SH-SY5Y (cell line): Measurements from ENCODE around the gene MBP.
A peak's percentile ranks its signal among the peaks of the same experiment; 100 is the strongest.

Experiments
- GATA2 ChIP-seq: IDR thresholded peaks from 2 replicates; pipeline ENCODE4 v1.6.1; 2011; ENCODE audit warnings: mild to moderate bottlenecking, low read depth, low read length
- GATA3 ChIP-seq: IDR thresholded peaks from 2 replicates; pipeline ENCODE4 v1.6.1; 2011; ENCODE audit warnings: low read depth, mild to moderate bottlenecking, low read length, moderate library complexity

MBP gene

GRCh38 chr18:77061281-77061945 lies 71.2 kb downstream of the MBP start:
- TF ChIP-seq GATA2: no peak
- TF ChIP-seq GATA3: no peak

GRCh38 chr18:77060151-77060550 lies 72.4 kb downstream of the MBP start:
- TF ChIP-seq GATA3 (no peak), GATA2 (no peak)

GRCh38 chr18:77059294-77059916 lies 73.2 kb downstream of the MBP start:
- TF ChIP-seq GATA2 (peak; percentile 23; the same call in 1 of the 2 replicates), GATA3 (no peak)

DNA sequence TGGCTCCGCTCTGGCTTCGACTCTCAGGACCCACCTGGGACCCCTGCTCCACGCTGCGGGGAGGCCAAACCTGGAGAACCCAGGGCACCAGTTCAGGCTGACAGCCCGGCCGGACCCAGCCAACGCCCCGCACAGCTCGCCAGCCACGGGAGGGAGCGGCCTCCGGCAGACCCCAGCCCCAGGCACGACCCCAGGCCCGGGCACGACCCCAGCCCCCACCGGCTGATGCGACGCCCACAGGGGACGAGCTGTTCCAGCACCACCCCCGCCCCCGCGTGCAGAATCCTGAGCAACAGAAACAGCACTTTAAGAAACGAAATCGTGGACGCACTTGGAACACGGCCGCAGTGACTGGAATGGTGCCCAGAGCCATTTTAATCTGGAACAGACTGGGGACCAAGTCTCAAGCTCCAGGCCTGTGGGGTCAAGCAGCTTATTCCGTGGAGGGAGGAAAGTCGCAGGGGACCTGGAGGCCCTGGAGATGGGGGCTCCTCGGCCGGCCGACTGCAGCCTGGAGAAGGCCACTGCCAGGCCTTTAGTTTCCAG lies 74.2 kb downstream of the MBP start:
- TF ChIP-seq GATA2 (no peak), GATA3 (no peak)

DNA sequence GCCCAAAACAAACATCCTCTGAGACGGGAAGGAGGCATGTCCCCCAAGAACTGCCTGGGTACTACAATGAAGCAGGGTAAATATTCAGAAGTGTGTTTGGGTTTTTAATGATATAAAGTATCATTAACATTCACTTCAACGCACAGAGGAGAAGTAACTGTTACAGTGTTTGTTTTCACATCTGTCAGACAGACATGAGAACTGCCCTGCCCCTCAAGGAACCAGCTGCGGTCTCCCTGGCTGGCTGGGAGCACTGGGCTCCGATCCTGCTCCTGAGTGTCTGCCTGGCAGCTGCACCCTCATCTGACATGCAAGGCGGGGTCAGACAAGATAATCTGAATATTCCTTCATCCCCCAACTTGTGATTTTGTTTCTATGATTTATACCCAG lies 75.6 kb downstream of the MBP start:
- TF ChIP-seq GATA2 (no peak), GATA3 (no peak)

DNA sequence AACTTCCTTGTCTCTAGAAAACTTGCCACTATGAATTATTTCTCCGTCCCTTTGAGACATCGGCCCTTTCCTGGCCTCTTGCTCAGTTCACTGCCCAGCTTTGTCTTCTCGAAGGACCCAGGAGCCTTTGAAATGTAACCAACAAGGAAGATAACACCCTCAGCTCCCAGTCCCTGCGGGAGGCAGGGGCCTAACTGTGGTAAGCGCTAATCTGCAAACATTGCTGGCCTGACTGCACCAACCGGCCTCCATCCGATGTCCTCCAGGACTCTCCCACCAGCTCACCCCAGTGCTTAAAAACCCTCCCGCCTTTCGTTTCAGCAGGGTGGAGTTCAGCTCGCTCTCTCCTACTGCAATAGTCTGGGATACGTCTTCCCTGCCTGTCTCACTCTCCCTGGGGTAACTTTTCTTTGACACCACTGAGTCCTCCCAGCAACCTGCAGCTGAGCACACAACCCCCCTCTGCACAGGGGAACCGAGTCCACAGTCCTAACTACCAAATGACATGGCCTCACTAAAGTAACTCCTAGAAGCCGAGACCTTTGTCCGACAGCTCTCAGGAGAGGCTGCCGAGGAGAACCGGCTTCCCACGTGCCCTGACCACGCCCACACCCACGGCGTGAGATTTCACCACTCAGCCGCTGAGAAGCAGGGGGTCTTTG lies 76.1 kb downstream of the MBP start:
- TF ChIP-seq GATA2: no peak
- no peak for TF ChIP-seq GATA3

- TF ChIP-seq GATA2: no peak
- no peak for TF ChIP-seq GATA3
Observed at GRCh38 chr18:77055429-77056300, 76.9 kb downstream of the MBP start.

- TF ChIP-seq GATA2 (no peak), GATA3 (no peak)
Observed at GRCh38 chr18:77054606-77055428, 77.8 kb downstream of the MBP start.

DNA sequence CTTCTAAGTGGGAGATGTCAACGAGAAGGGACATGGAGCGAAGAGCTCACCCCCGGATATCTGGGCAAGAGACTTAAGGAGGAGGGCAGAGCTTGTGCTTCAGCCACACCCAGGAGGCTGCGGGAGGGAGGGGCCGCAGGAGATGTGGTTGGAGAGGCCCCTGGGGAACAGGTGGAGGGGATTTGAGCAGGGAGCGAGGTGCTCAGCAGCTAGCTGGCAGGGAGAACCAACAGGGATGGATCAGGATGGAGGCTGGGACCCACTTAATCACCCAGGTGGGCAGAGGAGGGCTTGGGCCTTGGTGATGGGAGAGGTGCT lies 78.3 kb downstream of the MBP start:
- TF ChIP-seq GATA3 (no peak), GATA2 (no peak)

DNA sequence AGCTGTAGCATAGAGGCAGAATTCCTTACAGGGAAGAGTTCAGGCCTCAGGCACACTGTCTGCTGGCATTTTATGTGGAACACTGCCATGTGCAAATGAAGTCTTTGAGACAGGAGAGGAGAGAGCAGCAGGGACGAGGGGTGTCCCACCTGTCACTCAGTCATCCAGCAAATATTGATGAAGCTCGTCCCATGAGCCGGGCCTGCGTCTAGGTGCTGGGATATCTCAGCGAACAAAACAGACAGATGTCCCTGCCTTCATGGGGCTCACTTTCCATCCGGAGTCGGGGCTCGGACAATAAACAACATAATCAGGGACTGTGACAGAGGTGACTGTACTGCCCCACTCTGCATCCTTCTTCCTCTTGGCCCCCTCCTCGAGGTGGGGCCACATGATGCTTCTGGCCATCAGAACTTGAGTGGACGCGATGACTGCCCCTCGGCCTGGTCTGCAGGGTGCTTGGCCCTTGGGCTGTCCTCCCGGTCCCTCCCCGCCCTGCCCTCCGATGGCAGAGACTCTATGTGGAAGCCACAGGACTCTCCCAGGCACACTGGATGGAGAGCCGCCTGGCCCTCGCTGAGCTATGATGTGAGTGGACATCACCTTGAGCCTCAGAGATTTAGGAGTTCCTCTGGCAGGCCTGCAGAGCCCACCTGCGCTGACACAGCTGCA lies 78.8 kb downstream of the MBP start:
- no peak for TF ChIP-seq GATA3

GRCh38 chr18:77052983-77053309 lies 79.6 kb downstream of the MBP start:
- TF ChIP-seq GATA2: no peak
- TF ChIP-seq GATA3: no peak

GRCh38 chr18:77052297-77052982 lies 80.1 kb downstream of the MBP start:
- TF ChIP-seq GATA2: no peak
- TF ChIP-seq GATA3: no peak

- no peak for TF ChIP-seq GATA2
- TF ChIP-seq GATA3: no peak
Observed at GRCh38 chr18:77051581-77052296, 80.8 kb downstream of the MBP start.

DNA sequence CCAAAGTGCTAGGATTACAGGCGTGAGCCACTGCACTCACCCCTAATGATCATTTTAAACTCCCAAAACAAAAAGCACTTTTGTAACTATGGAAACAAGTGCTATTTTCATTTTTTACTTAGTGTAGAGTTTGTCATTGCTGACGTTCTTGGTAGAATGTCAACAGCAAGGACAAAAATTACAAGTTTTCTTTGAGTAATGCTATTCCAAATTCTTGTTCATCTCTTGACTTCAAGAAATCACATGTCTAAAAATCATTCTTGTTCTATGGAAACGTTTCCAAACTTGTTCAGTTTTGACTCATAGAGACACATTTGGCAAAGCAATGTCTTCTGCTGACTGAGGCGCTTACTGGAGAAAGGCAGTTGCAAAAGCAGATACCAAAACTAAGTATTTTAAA lies 82.6 kb downstream of the MBP start:
- TF ChIP-seq GATA2 (no peak), GATA3 (no peak)
